Sigmoid colon (tissue), 7 donors: ENCODE results near the gene FALEC. TPM values are rescaled to one million over a fixed set of nuclear protein-coding genes. Genes with fewer than 3 reads are reported as not detected.

ENCODE experiments used
- DNase-seq: peaks from one replicate; pipeline ENCODE4 v3.0.0-alpha.2; 2019
- H3K27ac ChIP-seq, 4 donors: fragments of 200-600 bp; sonication (generic); one replicate each; pipeline ENCODE4 v1.5.1; 2016 to 2019; ENCODE audit warnings: mild to moderate bottlenecking in 1 of 4
- H3K27me3 ChIP-seq, 3 donors: fragments of 200-600 bp; sonication (generic); one replicate each; pipeline ENCODE4 v1.5.1; 2019; ENCODE audit warnings: mild to moderate bottlenecking in 1 of 3
- H3K36me3 ChIP-seq, 4 donors: fragments of 200-600 bp; sonication (generic); one replicate each; pipeline ENCODE4 v1.5.1; 2016 to 2019
- H3K4me1 ChIP-seq, 4 donors: fragments of 200-600 bp; sonication (generic); one replicate each; pipeline ENCODE4 v1.5.1; 2017 to 2019
- H3K4me3 ChIP-seq, 4 donors: fragments of 200-600 bp; sonication (generic); one replicate each; pipeline ENCODE4 v1.5.1; 2017 to 2019; ENCODE audit warnings: mild to moderate bottlenecking in 2 of 4, moderate library complexity in 1 of 4
- H3K9me3 ChIP-seq, 4 donors: fragments of 200-600 bp in 3 of 4; sonication (generic) in 3 of 4; one replicate each; pipeline versions ENCODE4 v1.5.1 to v1.6.1; 2013 to 2019
- EP300 ChIP-seq, 4 donors: sonication (generic); formaldehyde crosslinking; IDR thresholded peaks; one replicate each; pipeline ENCODE4 v1.6.1; 2017; ENCODE audit warnings: antibody characterized with exemption in 4 of 4
- POLR2A ChIP-seq, 2 donors: fragments of 450-650 bp; IDR thresholded peaks; one replicate each; pipeline ENCODE4 v1.6.1; 2016; ENCODE audit warnings: antibody characterized with exemption in 2 of 2, mild to moderate bottlenecking in 2 of 2, moderate library complexity in 2 of 2
- POLR2AphosphoS5 ChIP-seq, 4 donors: sonication (generic); formaldehyde crosslinking; IDR thresholded peaks; one replicate each; pipeline ENCODE4 v1.6.1; 2017; ENCODE audit warnings: antibody characterized with exemption in 4 of 4
- WGBS, 2 donors: extraction: QIAGEN DNeasy Blood & Tissue Kit; methylation state at CpG; one replicate each; pipeline ENCODE4 v1.1.7; 2013; 5-methylcytosine and 5-hydroxymethylcytosine counted together
- intact Hi-C: fragments of 100-400 bp; cut with DNase I; formaldehyde crosslinking; loops from one replicate; pipeline ENCODE4 v1.15.1; 2023
- polyA plus RNA-seq, 3 donors: library from polyadenylated mRNA; stranded (reverse); fragments of 200-250 nt; gene quantifications; one replicate each; pipeline ENCODE4 v1.2.3, GENCODE V29; 2013
- total RNA-seq, 4 donors: library from RNA; depleted of rRNA; stranded (reverse); fragments of >200 nt; gene quantifications; one replicate each; pipeline ENCODE4 v1.1.0, GENCODE V29; 2016
- TF ChIP-seq, protein P1 (sequence below), 4 experiments: fragments of 450-650 bp in 3 of 4; fragments of 200-600 bp in 1 of 4; IDR thresholded peaks; one replicate each; pipeline ENCODE4 v1.5.1; 2016 to 2019; ENCODE audit warnings: antibody characterized with exemption in 4 of 4, mild to moderate bottlenecking in 3 of 4, moderate library complexity in 2 of 4
- donor health status: healthy with polysubstance abuse.
- donor health status: Bipolar disorder and iron deficiency.
- donor health status: healthy.

FALEC gene
- total and polyA plus RNA-seq, 7 donors = 0.35 TPM; not detected in 6

- Histone ChIP-seq H3K9me3 (no peaks in the 10 kb centered on the region), H3K27ac (no peak overlapping the region), H3K4me1 (peaks cover 0 to 29% (median 21%) of the 10 kb centered on the region in 4 donors), H3K4me3 (no peak overlapping the region), H3K36me3 (peaks cover 0 to 3% (median 0%) of the 10 kb centered on the region in 4 donors), H3K27me3 (no peaks in the 10 kb centered on the region)
- no peak for TF ChIP-seq POLR2A (IDR thresholded peaks at IDR 0.05)
- TF ChIP-seq POLR2AphosphoS5 (IDR thresholded peaks at IDR 0.05) = no peak
- no peak for TF ChIP-seq EP300 (IDR thresholded peaks at IDR 0.05)
- TF ChIP-seq, protein P1, sequence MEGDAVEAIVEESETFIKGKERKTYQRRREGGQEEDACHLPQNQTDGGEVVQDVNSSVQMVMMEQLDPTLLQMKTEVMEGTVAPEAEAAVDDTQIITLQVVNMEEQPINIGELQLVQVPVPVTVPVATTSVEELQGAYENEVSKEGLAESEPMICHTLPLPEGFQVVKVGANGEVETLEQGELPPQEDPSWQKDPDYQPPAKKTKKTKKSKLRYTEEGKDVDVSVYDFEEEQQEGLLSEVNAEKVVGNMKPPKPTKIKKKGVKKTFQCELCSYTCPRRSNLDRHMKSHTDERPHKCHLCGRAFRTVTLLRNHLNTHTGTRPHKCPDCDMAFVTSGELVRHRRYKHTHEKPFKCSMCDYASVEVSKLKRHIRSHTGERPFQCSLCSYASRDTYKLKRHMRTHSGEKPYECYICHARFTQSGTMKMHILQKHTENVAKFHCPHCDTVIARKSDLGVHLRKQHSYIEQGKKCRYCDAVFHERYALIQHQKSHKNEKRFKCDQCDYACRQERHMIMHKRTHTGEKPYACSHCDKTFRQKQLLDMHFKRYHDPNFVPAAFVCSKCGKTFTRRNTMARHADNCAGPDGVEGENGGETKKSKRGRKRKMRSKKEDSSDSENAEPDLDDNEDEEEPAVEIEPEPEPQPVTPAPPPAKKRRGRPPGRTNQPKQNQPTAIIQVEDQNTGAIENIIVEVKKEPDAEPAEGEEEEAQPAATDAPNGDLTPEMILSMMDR (IDR thresholded peaks at IDR 0.05) = no peak
- DNase-seq = no peak
- intact Hi-C loops = no loop called here
- WGBS, 2 donors = 57 to 69% methylated on average over 7 of the region's 7 CpGs
These were observed 2.2 kb upstream of the FALEC start for GRCh38 chr1:150513351-150513791.

DNA sequence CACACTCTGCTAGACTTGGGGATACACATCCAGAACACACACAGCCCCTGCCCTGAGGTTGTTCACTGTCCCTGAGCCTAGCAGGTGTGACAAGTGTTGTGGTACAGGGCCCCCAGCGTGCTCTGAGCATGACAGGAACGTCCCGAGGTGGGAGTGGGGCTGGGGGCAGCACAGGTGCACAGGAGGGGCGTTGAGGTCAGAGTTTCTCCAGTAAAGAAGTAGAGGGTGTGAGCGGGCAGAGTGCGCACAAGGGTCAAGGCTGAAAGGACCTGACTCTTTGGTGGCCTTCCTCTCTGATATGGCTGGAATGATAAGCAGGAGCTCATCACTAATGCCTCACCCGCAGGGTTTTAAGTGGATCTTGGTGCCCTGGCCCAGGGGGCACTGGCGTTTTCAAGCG lies 1.3 kb upstream of the FALEC start:
- H3K9me3 ChIP-seq = no peaks in the 10 kb centered on the region
- H3K4me3 ChIP-seq = no peak overlapping the region
- no peak for TF ChIP-seq POLR2A (IDR thresholded peaks at IDR 0.05)
- no peak for TF ChIP-seq EP300 (IDR thresholded peaks at IDR 0.05)
- TF ChIP-seq POLR2AphosphoS5 (IDR thresholded peaks at IDR 0.05) = no peak
- no peak for DNase-seq
- WGBS, 2 donors = 88 to 90% methylated on average over 9 of the region's 9 CpGs
- H3K36me3 ChIP-seq = peaks cover 0 to 3% (median 0%) of the 10 kb centered on the region in 4 donors
- H3K27ac ChIP-seq = peak overlapping the region in 3 of 4 donors; percentile 87 to 94 (median 91)
- H3K4me1 ChIP-seq = peaks cover 0 to 26% (median 21%) of the 10 kb centered on the region in 4 donors
- intact Hi-C loops = no loop called here
- H3K27me3 ChIP-seq = no peaks in the 10 kb centered on the region

DNA sequence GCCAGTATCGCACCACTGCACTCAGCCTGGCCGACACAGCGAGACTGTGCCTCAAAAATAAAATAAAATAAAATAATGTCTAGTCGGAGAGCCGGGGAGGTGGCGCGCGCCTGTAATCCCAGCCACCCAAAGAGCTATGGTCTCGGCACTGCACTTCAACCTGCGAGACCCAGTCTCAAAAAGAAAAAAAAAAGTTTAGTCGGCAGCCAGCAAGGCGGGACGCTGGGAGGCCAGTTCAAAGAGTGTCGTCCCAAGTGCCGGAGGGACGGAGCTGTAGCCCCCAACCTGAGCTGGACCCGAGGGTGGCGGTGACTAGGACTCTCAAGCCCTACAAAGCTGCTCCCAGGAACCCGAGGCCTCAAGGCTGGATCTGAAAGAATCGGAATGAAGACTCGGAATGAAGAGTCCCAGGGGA lies 632 bp upstream of the FALEC start:
- 22 to 35% methylated on average over 21 of the region's 21 CpGs for WGBS, 2 donors
- intact Hi-C loops = loop anchor here (5.0 kb wide), 2 partner anchors 48 to 153 kb away; partner anchors contain the start of gene RPRD2

GRCh38 chr1:150516050-150516591 lies 569 bp downstream of the FALEC start:
- no peaks in the 10 kb centered on the region for H3K27me3 ChIP-seq
- TF ChIP-seq POLR2AphosphoS5 (IDR thresholded peaks at IDR 0.05) = no peak
- TF ChIP-seq, protein P1 (IDR thresholded peaks at IDR 0.05) = no peak
- TF ChIP-seq POLR2A (IDR thresholded peaks at IDR 0.05) = no peak
- TF ChIP-seq EP300 (IDR thresholded peaks at IDR 0.05) = no peak
- H3K4me1 ChIP-seq = peaks cover 0 to 26% (median 21%) of the 10 kb centered on the region in 4 donors
- no peaks in the 10 kb centered on the region for H3K9me3 ChIP-seq
- no peaks in the 10 kb centered on the region for H3K36me3 ChIP-seq
- peak overlapping the region; percentile 46 to 63 (median 56) for H3K4me3 ChIP-seq
- intact Hi-C loops = loop anchor here (5.0 kb wide), 2 partner anchors 49 to 154 kb away; partner anchors contain the start of gene RPRD2
- WGBS, 2 donors = 1 to 2% methylated on average over 19 of the region's 19 CpGs
- H3K27ac ChIP-seq = peak overlapping the region; percentile 87 to 94 (median 92)
- DNase-seq = no peak

More for the DNA sequence above, 632 bp upstream of the FALEC start:
- no peak for TF ChIP-seq POLR2AphosphoS5 (IDR thresholded peaks at IDR 0.05)
- Histone ChIP-seq H3K27me3 (no peaks in the 10 kb centered on the region), H3K9me3 (no peaks in the 10 kb centered on the region), H3K4me3 (peak overlapping the region; percentile 46 to 63 (median 56)), H3K4me1 (peaks cover 0 to 26% (median 21%) of the 10 kb centered on the region in 4 donors), H3K36me3 (peaks cover 0 to 3% (median 0%) of the 10 kb centered on the region in 4 donors), H3K27ac (peak overlapping the region; percentile 87 to 94 (median 92))
- DNase-seq = no peak

GRCh38 chr1:150516616-150517015 lies 1.1 kb downstream of the FALEC start:
- H3K4me3 ChIP-seq = peak overlapping the region in 3 of 4 donors; percentile 54 to 63 (median 59)
- H3K36me3 ChIP-seq = no peaks in the 10 kb centered on the region
- TF ChIP-seq POLR2AphosphoS5 (IDR thresholded peaks at IDR 0.05) (no peak), EP300 (IDR thresholded peaks at IDR 0.05) (no peak), POLR2A (IDR thresholded peaks at IDR 0.05) (no peak)
- TF ChIP-seq, protein P1 (IDR thresholded peaks at IDR 0.05) = no peak
- no peaks in the 10 kb centered on the region for H3K27me3 ChIP-seq
- 10 to 37% methylated on average over 4 of the region's 4 CpGs for WGBS, 2 donors
- DNase-seq = no peak
- intact Hi-C loops = loop anchor here (5.0 kb wide), 2 partner anchors 49 to 154 kb away; partner anchors contain the start of gene RPRD2
- peaks cover 0 to 26% (median 21%) of the 10 kb centered on the region in 4 donors for H3K4me1 ChIP-seq
- H3K27ac ChIP-seq = peak overlapping the region; percentile 87 to 94 (median 92)
- no peaks in the 10 kb centered on the region for H3K9me3 ChIP-seq
